Trophoblast cell (in vitro differentiated cells and primary cell): ENCODE measurements around the gene AGAP9.
"Not testable (repeated sequence)": the region's sequence is repeated elsewhere in the genome, so short reads cannot be mapped to it uniquely, and the experiment has no call there.

Experiments used
- DNase-seq, 2 donors: peaks; one replicate each; pipeline ENCODE4 v3.0.0-alpha.2; 2016
- H2AFZ ChIP-seq: 2 replicates; pipeline ENCODE4 v1.6.1; 2013; ENCODE audit warnings: low read length, moderate library complexity, mild to moderate bottlenecking; ENCODE audit not compliant: insufficient read depth, poor library complexity
- H2AK5ac ChIP-seq: 2 replicates; pipeline ENCODE4 v1.6.1; 2013; ENCODE audit warnings: mild to moderate bottlenecking, low read length
- H2BK120ac ChIP-seq: 2 replicates; pipeline ENCODE4 v1.6.1; 2013; ENCODE audit warnings: low read length, mild to moderate bottlenecking, moderate library complexity; ENCODE audit not compliant: insufficient read depth, poor library complexity
- H2BK12ac ChIP-seq: 2 replicates; pipeline ENCODE4 v1.6.1; 2013; ENCODE audit warnings: mild to moderate bottlenecking, low read length, moderate library complexity
- H2BK5ac ChIP-seq: 2 replicates; pipeline ENCODE4 v1.6.1; 2013; ENCODE audit warnings: low read length, low read depth, moderate library complexity, mild to moderate bottlenecking; ENCODE audit not compliant: poor library complexity
- H3K14ac ChIP-seq: 2 replicates; pipeline ENCODE4 v1.6.1; 2013; ENCODE audit warnings: mild to moderate bottlenecking, low read length
- H3K18ac ChIP-seq: 2 replicates; pipeline ENCODE4 v1.6.1; 2013; ENCODE audit warnings: mild to moderate bottlenecking, low read length
- H3K23ac ChIP-seq: 2 replicates; pipeline ENCODE4 v1.6.1; 2013; ENCODE audit warnings: low read length
- H3K27ac ChIP-seq: 2 replicates; pipeline ENCODE4 v1.5.1; 2013; ENCODE audit warnings: low read depth, mild to moderate bottlenecking, inconsistent platforms, low read length, moderate library complexity
- H3K27me3 ChIP-seq: 2 replicates; pipeline ENCODE4 v1.6.1; 2013; ENCODE audit warnings: inconsistent platforms, mild to moderate bottlenecking, low read length, moderate library complexity; ENCODE audit not compliant: insufficient read depth
- H3K36me3 ChIP-seq, 2 experiments: 1 replicate in 1 of 2; 2 replicates in 1 of 2; pipeline ENCODE4 v1.6.1; 2013; ENCODE audit warnings: low read length in 2 of 2, mild to moderate bottlenecking in 2 of 2, moderate library complexity in 1 of 2; ENCODE audit not compliant: insufficient read depth in 2 of 2, control insufficient read depth in 1 of 2
- H3K4ac ChIP-seq: 2 replicates; pipeline ENCODE4 v1.6.1; 2013; ENCODE audit warnings: low read depth, mild to moderate bottlenecking, low read length, moderate library complexity
- H3K4me1 ChIP-seq, 2 experiments: 1 replicate in 1 of 2; 2 replicates in 1 of 2; pipeline ENCODE4 v1.6.1; 2013; ENCODE audit warnings: low read length in 2 of 2, mild to moderate bottlenecking in 2 of 2, moderate library complexity in 1 of 2; ENCODE audit not compliant: insufficient read depth in 2 of 2, control insufficient read depth in 1 of 2
- H3K4me2 ChIP-seq: 2 replicates; pipeline ENCODE4 v1.6.1; 2013; ENCODE audit warnings: inconsistent platforms, mild to moderate bottlenecking, low read length, moderate library complexity
- H3K4me3 ChIP-seq: 2 replicates; pipeline ENCODE4 v1.5.1; 2013; ENCODE audit warnings: mild to moderate bottlenecking, low read depth, low read length, inconsistent platforms
- H3K79me1 ChIP-seq: one replicate; pipeline ENCODE4 v1.6.1; 2013; ENCODE audit warnings: low read length
- H3K79me2 ChIP-seq: 2 replicates; pipeline ENCODE4 v1.6.1; 2013; ENCODE audit warnings: low read length, mild to moderate bottlenecking; ENCODE audit not compliant: control insufficient read depth, insufficient read depth, poor library complexity
- H3K9ac ChIP-seq: 2 replicates; pipeline ENCODE4 v1.6.1; 2013; ENCODE audit warnings: mild to moderate bottlenecking, low read length
- H3K9me3 ChIP-seq: 2 replicates; pipeline ENCODE4 v1.6.1; 2013; ENCODE audit warnings: low read depth, mild to moderate bottlenecking, control low read depth, inconsistent platforms, low read length; ENCODE audit not compliant: insufficient read depth
- H4K12ac ChIP-seq: 2 replicates; pipeline ENCODE4 v1.6.1; 2013; ENCODE audit warnings: low read depth, mild to moderate bottlenecking, low read length, moderate library complexity
- H4K8ac ChIP-seq: 2 replicates; pipeline ENCODE4 v1.6.1; 2013; ENCODE audit warnings: low read depth, mild to moderate bottlenecking, low read length, moderate library complexity
- H4K91ac ChIP-seq: one replicate; pipeline ENCODE4 v1.6.1; 2013; ENCODE audit warnings: low read depth, mild to moderate bottlenecking, low read length, moderate library complexity
- WGBS: extraction: QIAGEN DNeasy Blood & Tissue Kit; methylation state at CpG from one replicate; pipeline ENCODE4 v1.1.7; 2013; ENCODE audit warnings: missing lambda C conversion rate; ENCODE audit not compliant: insufficient read length, insufficient coverage; ENCODE audit errors: extremely low coverage; 5-methylcytosine and 5-hydroxymethylcytosine counted together

AGAP9 gene

DNA sequence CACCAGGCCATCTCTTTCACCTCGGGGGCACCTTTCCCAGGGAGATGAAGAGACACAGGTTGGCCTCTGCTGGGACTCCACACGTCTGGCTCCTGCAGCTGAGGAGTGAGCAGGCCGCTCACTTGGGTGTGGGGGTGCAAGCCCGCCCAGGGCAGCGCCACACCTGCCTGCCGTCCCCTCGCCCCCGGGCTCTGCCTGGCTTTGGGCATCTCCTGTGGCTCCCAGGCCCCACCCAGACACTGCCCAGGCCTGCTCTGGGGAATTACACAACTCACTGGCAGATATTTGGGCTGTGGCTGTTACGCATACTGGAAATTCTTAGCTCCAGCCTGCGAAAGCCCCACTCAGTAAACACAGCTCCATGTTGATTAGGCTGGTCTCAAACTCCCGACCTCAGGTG lies 39.5 kb downstream of the AGAP9 start, which contains the start of gene ANXA8:
TSS of gene ANXA8 (minus strand) at position 193 of the 400 bp plus-strand sequence. CDS start at position 11, 182 bp downstream.
- not testable (repeated sequence) for H3K79me2 ChIP-seq, H2AK5ac ChIP-seq, H3K4me3 ChIP-seq, H3K27me3 ChIP-seq, H2AFZ ChIP-seq, H3K4me2 ChIP-seq, H3K4me1 ChIP-seq, H3K79me1 ChIP-seq, H3K9me3 ChIP-seq, H3K27ac ChIP-seq, H3K14ac ChIP-seq, H3K23ac ChIP-seq, H4K12ac ChIP-seq, H3K36me3 ChIP-seq, H3K4ac ChIP-seq, H3K9ac ChIP-seq
- H2BK5ac ChIP-seq, result peak within 1 kb of the TSS; percentile 21
- H4K91ac ChIP-seq, result peak within 1 kb of the TSS; percentile 68
- peak within 1 kb of the TSS; percentile 60 for H4K8ac ChIP-seq
- WGBS, result no CpG with 5 or more reads among the region's 11 CpGs
- DNase-seq, result peak; percentile 0 to 25
- peak within 1 kb of the TSS; percentile 53 for H2BK120ac ChIP-seq
- peak within 1 kb of the TSS; percentile 23 for H3K18ac ChIP-seq
- H2BK12ac ChIP-seq, result peak within 1 kb of the TSS; percentile 15

DNA sequence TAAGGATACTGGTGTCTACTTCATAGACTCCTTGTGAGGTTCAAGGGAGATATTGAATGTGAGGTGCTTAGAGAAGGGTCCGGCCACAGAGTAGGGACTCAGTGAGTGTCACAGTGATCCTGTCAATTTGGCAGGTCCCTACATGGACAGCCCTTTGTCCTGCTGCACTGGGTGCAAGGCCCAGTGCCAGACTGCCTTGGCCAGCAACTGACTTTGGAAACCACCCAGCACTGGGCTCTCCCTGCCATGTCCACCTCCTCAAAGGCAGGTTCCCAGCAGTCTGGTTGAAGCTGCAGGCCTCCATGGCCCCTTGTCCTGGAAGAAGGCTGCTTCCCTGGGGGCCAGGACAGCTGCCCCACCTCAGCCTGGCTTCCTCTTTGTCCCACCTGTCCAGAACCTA lies 41.1 kb downstream of the AGAP9 start:
- H2BK12ac ChIP-seq, H3K9ac ChIP-seq, H2BK120ac ChIP-seq, H3K4me1 ChIP-seq, H2AFZ ChIP-seq, DNase-seq, H3K36me3 ChIP-seq, H3K27me3 ChIP-seq, H3K9me3 ChIP-seq, H3K4me3 ChIP-seq, H4K91ac ChIP-seq, H3K79me1 ChIP-seq, H2BK5ac ChIP-seq, H2AK5ac ChIP-seq, H4K8ac ChIP-seq, H3K4me2 ChIP-seq, H3K18ac ChIP-seq, H3K79me2 ChIP-seq, H3K27ac ChIP-seq, H4K12ac ChIP-seq, H3K23ac ChIP-seq, H3K14ac ChIP-seq, H3K4ac ChIP-seq: not testable (repeated sequence)
- WGBS, result no CpG with 5 or more reads among the region's 1 CpG

- H3K36me3 ChIP-seq, H2BK12ac ChIP-seq, H2AK5ac ChIP-seq, H3K23ac ChIP-seq, H3K4me1 ChIP-seq, H2AFZ ChIP-seq, H3K79me2 ChIP-seq, H3K4me3 ChIP-seq, H3K79me1 ChIP-seq, H4K12ac ChIP-seq, H3K4ac ChIP-seq, H3K27me3 ChIP-seq, H3K18ac ChIP-seq, H3K4me2 ChIP-seq, H3K9me3 ChIP-seq, H3K9ac ChIP-seq: not testable (repeated sequence)
- Histone ChIP-seq H4K91ac (peak overlapping the region; percentile 80), H2BK120ac (peak overlapping the region; percentile 38), H2BK5ac (peak overlapping the region; percentile 46), H3K27ac (peak overlapping the region; percentile 55), H3K14ac (peak overlapping the region; percentile 53), H4K8ac (peak overlapping the region; percentile 35)
- WGBS, result no CpG with 5 or more reads among the region's 6 CpGs
- peak; percentile 27 to 44 for DNase-seq
Observed at GRCh38 chr10:47481768-47482181, 41.7 kb downstream of the AGAP9 start.

GRCh38 chr10:47481182-47481766 lies 42.2 kb downstream of the AGAP9 start:
- not testable (repeated sequence) for H3K4me3 ChIP-seq, H3K9me3 ChIP-seq, H4K8ac ChIP-seq, H2BK5ac ChIP-seq, H2BK12ac ChIP-seq, H3K18ac ChIP-seq, H3K4me1 ChIP-seq, H3K79me2 ChIP-seq, H2BK120ac ChIP-seq, H2AK5ac ChIP-seq, H3K4me2 ChIP-seq, H3K14ac ChIP-seq, H3K23ac ChIP-seq, H3K36me3 ChIP-seq, H3K27me3 ChIP-seq, H3K79me1 ChIP-seq, H4K12ac ChIP-seq, H3K9ac ChIP-seq, H3K27ac ChIP-seq, H2AFZ ChIP-seq, H3K4ac ChIP-seq
- peak overlapping the region; percentile 24 for H4K91ac ChIP-seq
- WGBS, result no CpG with 5 or more reads among the region's 10 CpGs
- peak; percentile 84 to 89 for DNase-seq
